NT2/D1 (cell line): Measurements from ENCODE around the gene DONSON.

ENCODE experiments used
- DNase-seq: peaks from one replicate; pipeline ENCODE4 v3.0.0-alpha.2; 2011; ENCODE audit warnings: low read depth, low spot score
- H3K27me3 ChIP-seq: 2 replicates; pipeline ENCODE4 v1.6.0; 2011; ENCODE audit warnings: mild to moderate bottlenecking; ENCODE audit not compliant: insufficient read length, insufficient read depth
- H3K36me3 ChIP-seq: 2 replicates; pipeline ENCODE4 v1.6.1; 2011; ENCODE audit warnings: mild to moderate bottlenecking, low read length, mixed read lengths; ENCODE audit not compliant: insufficient read depth, insufficient read length
- H3K4me1 ChIP-seq: 2 replicates; pipeline ENCODE4 v1.5.1; 2011; ENCODE audit not compliant: insufficient read depth, insufficient read length
- H3K4me3 ChIP-seq: 2 replicates; pipeline ENCODE4 v1.5.1; 2011; ENCODE audit warnings: low read depth; ENCODE audit not compliant: insufficient read length
- H3K9ac ChIP-seq: 2 replicates; pipeline ENCODE4 v1.6.0; 2011; ENCODE audit warnings: low read depth; ENCODE audit not compliant: insufficient read length
- H3K9me3 ChIP-seq: 2 replicates; pipeline ENCODE4 v1.5.1; 2011; ENCODE audit warnings: mild to moderate bottlenecking, low read length; ENCODE audit not compliant: insufficient read depth
- SUZ12 ChIP-seq: IDR thresholded peaks from 2 replicates; pipeline ENCODE4 v1.6.1; 2011; ENCODE audit not compliant: insufficient read length, insufficient read depth; ENCODE audit errors: extremely low read depth
- YY1 ChIP-seq: IDR thresholded peaks from 2 replicates; pipeline ENCODE4 v1.6.1; 2011; ENCODE audit not compliant: insufficient read length, insufficient read depth
- ZNF274 ChIP-seq: IDR thresholded peaks from 2 replicates; pipeline ENCODE4 v1.6.1; 2011; ENCODE audit warnings: mild to moderate bottlenecking, low read depth, low read length

DONSON gene

DNA sequence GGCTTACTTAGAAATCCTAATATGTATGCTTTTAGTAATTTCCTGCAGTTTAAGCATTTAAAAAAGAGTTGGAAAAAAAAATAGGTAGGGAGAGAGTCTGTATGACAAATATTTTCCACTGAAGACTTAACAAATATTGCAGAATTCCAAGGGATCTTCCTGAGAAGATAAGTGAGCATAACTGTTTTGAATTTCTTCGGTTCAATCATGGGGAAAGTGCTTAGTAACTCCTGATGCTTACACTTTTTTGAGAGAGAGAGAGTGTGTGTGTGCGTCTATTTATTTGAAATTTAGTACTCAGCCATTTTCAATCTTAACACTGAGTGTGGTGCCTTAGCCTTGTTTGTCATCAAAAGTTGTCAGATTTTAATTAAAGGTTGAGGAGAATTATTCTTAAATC is 27.1 kb downstream of the DONSON start:
- Histone ChIP-seq H3K27me3 (no peaks in the 10 kb centered on the region), H3K4me1 (no peaks in the 10 kb centered on the region), H3K4me3 (no peak overlapping the region), H3K36me3 (peaks cover 97% of the 10 kb centered on the region), H3K9me3 (no peaks in the 10 kb centered on the region), H3K9ac (no peak overlapping the region)
- no peak for DNase-seq
- TF ChIP-seq ZNF274: no peak
- TF ChIP-seq YY1: no peak
- no peak for TF ChIP-seq SUZ12

DNA sequence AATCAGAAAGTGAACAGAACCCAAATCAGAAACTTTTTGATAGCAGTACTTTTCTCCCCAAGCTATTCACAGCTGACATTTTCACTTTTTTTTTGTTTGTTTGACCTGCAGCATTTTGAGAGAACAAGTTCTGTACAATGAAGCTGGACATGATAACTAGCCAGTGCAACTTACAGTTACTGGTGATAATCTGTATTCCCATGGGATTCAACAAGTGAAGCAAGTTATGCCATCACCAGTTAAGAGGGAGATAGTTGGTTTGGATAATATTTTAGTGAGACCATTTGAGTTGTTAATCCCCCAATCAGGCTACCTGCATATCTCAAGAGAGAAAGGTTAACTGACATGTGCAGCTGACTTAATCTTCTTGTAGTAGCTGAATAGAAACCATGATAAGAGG is 27.5 kb downstream of the DONSON start:
- peaks cover 97% of the 10 kb centered on the region for H3K36me3 ChIP-seq

DNA sequence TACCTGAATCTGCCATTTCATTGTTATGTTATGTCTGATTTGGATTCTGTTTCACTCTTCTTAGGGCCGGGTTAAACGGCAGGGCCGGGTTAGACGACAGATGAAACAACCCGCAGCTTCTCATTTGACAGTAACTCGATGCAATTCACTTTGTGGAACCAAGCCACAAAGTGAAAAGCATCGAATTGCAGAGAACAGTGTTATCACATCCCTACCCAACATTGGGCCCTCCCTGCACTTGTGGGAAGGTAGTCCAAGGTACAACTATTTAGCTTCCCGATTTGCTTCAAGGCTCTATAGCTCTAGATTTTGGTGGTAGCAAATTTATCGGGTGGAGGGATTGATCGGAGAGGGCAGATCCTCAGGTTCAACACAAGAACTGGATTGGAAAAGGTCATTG is 28.7 kb downstream of the DONSON start:
- Histone ChIP-seq H3K36me3 (peaks cover 97% of the 10 kb centered on the region), H3K4me3 (no peak overlapping the region), H3K4me1 (no peaks in the 10 kb centered on the region), H3K9ac (no peak overlapping the region), H3K27me3 (no peaks in the 10 kb centered on the region), H3K9me3 (no peaks in the 10 kb centered on the region)
- no peak for TF ChIP-seq YY1
- no peak for DNase-seq

More for the DNA sequence above, 27.5 kb downstream of the DONSON start:
- Histone ChIP-seq H3K9ac (no peak overlapping the region), H3K9me3 (no peaks in the 10 kb centered on the region), H3K4me3 (no peak overlapping the region), H3K27me3 (no peaks in the 10 kb centered on the region), H3K4me1 (no peaks in the 10 kb centered on the region)
- no peak for TF ChIP-seq YY1
- no peak for TF ChIP-seq SUZ12
- no peak for TF ChIP-seq ZNF274
- DNase-seq: no peak

GRCh38 chr21:33558777-33559421 is 29.6 kb downstream of the DONSON start:
- Histone ChIP-seq H3K4me1 (no peaks in the 10 kb centered on the region), H3K36me3 (peaks cover 98% of the 10 kb centered on the region), H3K9me3 (no peaks in the 10 kb centered on the region), H3K27me3 (no peaks in the 10 kb centered on the region), H3K9ac (no peak overlapping the region), H3K4me3 (no peak overlapping the region)
- no peak for DNase-seq
- no peak for TF ChIP-seq YY1
- TF ChIP-seq SUZ12: no peak
- no peak for TF ChIP-seq ZNF274

DNA sequence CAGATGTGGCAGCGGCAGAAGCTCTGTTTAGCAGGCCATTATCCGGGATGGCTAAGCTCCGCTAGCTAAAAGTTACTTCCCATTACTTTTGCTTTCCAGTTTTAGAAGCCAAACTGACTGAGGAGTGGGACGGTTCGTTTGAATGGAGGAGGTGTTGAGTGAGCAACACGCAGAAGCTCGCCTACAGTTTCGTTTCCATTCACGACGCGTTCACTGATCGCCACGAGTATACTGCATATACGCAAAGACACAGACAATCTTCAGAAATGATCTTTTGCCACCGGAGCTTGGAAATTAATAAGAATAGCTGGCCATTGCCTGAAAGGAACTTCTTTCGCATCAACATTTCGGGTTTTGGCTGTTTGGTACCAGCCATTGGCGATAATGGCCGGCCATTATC is 31.0 kb downstream of the DONSON start:
- Histone ChIP-seq H3K4me1 (no peaks in the 10 kb centered on the region), H3K36me3 (peaks cover 98% of the 10 kb centered on the region), H3K4me3 (no peak overlapping the region), H3K9ac (no peak overlapping the region), H3K9me3 (no peaks in the 10 kb centered on the region), H3K27me3 (no peaks in the 10 kb centered on the region)
- TF ChIP-seq ZNF274 (no peak), SUZ12 (no peak)
- DNase-seq: no peak

DNA sequence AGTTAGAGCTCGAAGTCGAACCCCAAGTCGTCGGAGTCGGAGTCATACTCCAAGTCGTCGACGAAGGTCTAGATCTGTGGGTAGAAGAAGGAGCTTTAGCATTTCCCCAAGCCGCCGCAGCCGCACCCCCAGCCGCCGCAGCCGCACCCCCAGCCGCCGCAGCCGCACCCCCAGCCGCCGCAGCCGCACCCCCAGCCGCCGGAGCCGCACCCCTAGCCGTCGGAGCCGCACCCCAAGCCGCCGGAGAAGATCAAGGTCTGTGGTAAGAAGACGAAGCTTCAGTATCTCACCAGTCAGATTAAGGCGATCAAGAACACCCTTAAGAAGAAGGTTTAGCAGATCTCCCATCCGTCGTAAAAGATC is 33.5 kb downstream of the DONSON start:
- no peaks in the 10 kb centered on the region for H3K4me1 ChIP-seq
- no peak overlapping the region for H3K9ac ChIP-seq
- peaks cover 98% of the 10 kb centered on the region for H3K36me3 ChIP-seq
- H3K4me3 ChIP-seq: no peak overlapping the region
- H3K27me3 ChIP-seq: no peaks in the 10 kb centered on the region
- no peak for DNase-seq
- no peak for TF ChIP-seq YY1
- TF ChIP-seq ZNF274: no peak
- no peak for TF ChIP-seq SUZ12
- H3K9me3 ChIP-seq: no peaks in the 10 kb centered on the region

DNA sequence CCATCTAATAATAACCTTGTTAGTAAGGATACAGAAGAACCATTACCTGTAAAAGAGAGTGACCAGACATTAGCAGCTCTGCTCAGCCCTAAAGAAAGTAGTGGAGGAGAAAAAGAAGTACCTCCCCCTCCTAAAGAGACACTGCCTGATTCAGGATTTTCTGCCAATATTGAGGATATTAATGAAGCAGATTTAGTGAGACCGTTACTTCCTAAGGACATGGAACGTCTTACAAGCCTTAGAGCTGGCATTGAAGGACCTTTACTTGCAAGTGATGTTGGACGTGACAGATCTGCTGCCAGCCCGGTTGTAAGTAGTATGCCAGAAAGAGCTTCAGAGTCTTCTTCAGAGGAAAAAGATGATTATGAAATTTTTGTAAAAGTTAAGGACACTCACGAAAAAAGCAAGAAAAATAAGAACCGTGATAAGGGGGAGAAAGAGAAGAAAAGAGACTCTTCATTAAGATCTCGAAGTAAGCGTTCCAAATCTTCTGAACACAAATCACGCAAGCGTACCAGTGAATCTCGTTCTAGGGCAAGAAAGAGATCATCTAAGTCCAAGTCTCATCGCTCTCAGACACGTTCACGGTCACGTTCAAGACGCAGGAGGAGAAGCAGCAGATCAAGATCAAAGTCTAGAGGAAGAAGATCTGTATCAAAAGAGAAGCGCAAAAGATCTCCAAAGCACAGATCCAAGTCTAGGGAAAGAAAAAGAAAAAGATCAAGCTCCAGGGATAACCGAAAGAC is 34.1 kb downstream of the DONSON start:
- TF ChIP-seq SUZ12 (no peak), YY1 (no peak), ZNF274 (no peak)
- Histone ChIP-seq H3K9ac (no peak overlapping the region), H3K4me1 (no peaks in the 10 kb centered on the region), H3K27me3 (no peaks in the 10 kb centered on the region), H3K4me3 (no peak overlapping the region), H3K36me3 (peaks cover 98% of the 10 kb centered on the region), H3K9me3 (no peaks in the 10 kb centered on the region)
- no peak for DNase-seq
